AG09319 (cell line): ENCODE results near the gene TSPAN4.

Experiments
- DNase-seq: peaks from one replicate; pipeline ENCODE4 v3.0.0-alpha.2; 2010; ENCODE audit warnings: low read depth; ENCODE audit errors: extremely low read depth
- TF ChIP-seq, protein P1 (sequence below): IDR thresholded peaks from 2 replicates; pipeline ENCODE4 v1.5.1; 2011; ENCODE audit warnings: low read depth, mild to moderate bottlenecking, inconsistent platforms, low read length, moderate library complexity

The TSPAN4 gene, protein sequence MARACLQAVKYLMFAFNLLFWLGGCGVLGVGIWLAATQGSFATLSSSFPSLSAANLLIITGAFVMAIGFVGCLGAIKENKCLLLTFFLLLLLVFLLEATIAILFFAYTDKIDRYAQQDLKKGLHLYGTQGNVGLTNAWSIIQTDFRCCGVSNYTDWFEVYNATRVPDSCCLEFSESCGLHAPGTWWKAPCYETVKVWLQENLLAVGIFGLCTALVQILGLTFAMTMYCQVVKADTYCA

DNA sequence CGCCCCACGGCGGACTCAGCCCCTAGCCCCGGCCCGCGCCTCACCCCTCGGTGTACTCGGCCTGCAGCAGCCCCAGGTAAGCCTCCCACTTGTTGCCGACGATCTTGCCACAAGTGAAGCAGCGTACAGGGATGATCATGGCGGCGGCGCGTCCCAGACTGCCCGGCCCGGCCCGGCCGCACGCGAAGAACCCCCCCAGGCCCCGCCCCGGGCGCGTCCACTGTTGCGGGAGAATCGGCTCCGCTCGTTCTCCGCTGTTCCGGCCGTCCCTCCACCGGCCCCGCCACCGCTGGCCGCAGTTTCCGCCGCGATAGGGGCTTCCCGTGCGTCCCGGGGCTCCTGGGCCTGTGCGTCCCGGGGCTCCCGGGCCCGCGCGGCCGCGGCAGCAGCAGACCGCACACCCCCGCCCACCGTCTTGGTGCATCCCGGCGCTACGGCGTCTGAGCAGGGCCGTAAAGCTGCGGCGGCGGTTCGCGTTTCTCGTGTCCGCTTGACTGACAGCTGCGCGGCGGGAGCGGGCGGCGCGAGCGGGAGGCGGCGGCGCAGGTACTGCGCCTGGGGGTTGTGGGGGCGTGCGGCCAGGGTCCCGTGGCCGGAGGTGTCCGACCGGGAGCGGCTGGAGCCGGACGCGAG, at the start of gene TSPAN4, which contains the start of gene POLR2L:
TSPAN4 (plus strand) TSS at position 483 of the 633 bp plus-strand sequence. CDS start 7,453 bp downstream, outside the sequence.
POLR2L (minus strand) TSS at position 160 of the 633 bp plus-strand sequence; CDS start at position 139, 21 bp downstream.
- TF ChIP-seq, protein P1, sequence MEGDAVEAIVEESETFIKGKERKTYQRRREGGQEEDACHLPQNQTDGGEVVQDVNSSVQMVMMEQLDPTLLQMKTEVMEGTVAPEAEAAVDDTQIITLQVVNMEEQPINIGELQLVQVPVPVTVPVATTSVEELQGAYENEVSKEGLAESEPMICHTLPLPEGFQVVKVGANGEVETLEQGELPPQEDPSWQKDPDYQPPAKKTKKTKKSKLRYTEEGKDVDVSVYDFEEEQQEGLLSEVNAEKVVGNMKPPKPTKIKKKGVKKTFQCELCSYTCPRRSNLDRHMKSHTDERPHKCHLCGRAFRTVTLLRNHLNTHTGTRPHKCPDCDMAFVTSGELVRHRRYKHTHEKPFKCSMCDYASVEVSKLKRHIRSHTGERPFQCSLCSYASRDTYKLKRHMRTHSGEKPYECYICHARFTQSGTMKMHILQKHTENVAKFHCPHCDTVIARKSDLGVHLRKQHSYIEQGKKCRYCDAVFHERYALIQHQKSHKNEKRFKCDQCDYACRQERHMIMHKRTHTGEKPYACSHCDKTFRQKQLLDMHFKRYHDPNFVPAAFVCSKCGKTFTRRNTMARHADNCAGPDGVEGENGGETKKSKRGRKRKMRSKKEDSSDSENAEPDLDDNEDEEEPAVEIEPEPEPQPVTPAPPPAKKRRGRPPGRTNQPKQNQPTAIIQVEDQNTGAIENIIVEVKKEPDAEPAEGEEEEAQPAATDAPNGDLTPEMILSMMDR, result no peak
- DNase-seq, result peak; percentile 74

DNA sequence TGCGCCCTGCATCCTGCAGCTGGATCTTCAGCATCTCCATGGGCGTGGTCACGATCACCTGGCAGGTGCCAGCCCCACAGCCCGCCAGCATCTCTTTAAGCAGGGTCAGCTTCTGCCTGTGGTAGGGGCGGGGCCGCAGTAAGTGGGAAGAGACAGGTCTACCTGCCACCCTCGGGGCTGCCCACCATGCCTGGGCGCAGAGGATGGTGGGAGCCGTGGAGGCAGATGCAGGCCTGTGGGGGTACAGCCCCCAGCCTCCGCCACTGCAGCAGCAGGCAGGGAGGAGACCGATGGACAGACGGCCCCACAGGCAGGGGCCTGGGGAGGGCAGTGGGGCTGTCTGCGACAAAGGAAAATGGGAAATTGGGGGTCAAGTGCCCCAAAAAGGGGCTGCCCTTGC, 49.8 kb upstream of the TSPAN4 start:
- no peak for DNase-seq
- TF ChIP-seq, protein P1, result no peak

DNA sequence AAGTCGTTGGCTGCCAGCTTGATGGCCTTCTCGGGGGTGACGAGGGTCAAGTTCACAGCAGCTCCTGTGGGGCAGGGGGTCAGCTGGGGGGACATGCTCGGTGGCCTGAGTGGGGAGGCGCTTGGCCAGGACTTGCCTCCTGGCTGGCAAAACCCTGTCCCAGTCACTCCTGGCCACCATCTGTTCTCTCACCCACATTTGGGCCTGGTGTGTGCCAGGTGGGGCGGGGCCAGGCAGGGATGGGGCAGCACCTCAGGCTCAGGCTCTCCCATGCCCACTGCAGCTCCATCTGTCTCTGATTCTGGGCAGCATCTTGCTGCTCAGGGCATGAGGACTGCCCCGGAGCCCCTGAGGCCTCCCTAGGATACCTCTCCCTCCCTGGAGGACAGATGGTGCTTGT, 49.1 kb upstream of the TSPAN4 start:
- TF ChIP-seq, protein P1, result no peak
- no peak for DNase-seq

DNA sequence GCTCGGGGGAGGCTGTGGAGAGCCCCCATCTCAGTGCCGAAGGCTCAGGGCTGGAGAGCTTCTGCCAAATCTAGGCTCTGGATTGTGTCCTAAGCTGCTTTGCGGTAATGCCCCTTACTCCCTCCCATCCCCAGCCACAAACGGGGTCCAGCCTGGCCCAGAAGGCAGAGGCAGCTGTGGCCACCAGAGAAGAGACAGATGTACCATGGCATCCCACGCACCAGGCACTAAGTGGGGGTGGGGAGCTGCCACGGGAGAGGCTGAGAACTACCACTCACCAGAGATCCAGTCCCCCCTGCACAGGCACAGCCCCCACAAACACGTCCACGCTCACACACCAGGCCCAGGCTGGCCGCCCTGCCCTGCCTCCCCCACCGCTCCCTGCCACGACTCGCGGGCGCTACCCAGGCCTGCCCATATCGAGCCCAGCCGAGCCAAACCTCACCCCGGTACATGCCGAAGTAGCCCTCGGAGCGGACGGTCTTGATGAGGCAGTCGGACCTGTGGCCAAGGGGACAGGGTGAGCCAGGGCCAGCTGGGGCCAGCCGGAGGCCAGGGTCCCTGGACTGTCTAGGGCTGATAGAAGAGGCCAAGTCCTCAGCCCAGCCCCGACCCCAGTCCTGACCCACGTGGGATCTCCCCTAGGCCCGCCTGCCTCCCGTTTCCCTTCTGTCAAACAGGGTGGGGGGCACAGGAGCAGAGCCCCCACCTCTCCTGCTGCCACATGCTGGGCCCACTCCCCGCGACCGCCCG, 48.5 kb upstream of the TSPAN4 start:
- TF ChIP-seq, protein P1, result no peak
- DNase-seq, result no peak

DNA sequence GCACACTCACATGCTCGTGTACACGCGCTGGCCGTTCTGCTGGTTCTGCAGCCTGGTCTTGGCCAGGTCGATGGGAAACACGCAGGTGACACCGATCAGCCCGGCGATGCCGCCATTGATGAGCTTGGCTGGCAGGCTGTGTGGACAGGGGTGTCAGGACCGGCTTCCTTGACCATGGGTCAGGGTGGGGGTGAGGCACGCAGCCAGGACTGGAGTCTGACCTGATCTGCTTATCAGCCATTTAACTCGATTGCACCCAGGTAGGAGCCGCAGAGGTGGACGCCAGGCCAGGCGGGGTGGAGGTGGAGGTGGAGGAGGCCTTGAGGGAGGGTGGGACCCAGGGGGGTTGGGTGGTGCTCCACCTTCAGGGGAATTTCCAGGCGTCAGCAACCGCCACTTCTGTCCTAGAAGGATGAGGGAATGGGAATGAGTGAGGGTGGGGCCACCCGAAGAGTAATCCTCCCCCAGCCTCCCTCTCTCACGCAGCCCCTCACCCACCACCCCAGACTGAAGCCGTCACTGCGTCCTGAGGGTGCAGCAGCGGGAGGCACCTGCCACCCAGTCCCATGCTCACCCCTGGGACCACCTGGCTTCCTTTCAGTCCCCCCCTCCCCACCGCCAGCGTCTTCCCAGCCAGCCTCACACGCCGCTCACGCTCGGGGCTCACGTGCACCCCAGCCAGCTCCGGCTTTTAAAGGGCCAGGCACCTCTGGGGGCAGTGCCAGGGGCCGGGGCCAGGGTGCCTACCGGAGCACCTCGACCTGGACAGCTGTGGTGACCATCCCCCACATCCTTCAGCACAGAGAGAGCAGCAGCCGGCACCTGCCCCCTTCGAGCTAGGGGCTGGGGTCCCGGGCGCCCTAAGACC, 47.7 kb upstream of the TSPAN4 start:
- no peak for DNase-seq
- TF ChIP-seq, protein P1, result no peak

DNA sequence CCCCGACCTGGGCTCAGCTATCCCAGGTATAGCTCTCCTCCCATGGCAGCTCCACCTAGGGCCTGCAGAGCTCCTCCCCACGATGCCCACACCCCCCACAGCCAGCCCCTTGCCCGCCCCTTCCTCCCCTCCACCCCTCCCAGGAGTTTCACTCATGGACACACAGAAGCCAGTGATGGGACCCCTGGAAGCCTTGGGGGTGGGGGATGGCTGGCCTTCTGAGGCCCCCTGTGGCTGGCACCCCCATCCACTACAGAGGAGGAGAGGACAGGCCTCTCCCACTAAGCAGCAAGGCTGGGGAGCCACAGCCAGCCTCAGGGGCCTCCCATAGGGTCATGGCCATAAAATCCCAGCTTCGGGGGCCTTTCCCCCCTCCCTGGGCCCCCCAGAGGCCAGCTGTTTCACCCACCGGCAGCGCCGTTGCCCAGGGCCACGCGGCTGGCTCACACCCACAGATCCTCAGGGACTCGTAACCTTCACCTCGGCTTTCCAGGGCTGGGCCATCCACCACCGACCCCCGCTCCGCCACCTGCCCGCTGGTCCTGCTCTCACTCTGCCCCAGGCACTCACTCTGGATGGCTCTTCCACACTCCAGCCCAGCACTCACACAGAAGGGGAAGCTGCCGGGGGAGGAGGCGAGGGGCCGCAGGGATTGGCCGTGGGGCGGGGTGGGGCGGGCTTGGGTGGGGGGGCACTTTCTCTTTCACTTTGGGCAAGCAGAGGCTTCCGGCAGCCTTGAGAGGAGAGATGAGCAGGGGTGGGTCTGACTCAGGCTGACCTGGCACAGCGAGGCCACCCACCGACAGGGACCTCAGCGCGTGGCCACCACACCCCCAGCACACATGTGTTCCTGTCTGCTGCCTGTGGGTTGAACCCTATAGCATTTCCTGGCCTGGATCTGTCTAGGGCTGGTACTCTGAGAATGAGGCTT, 46.8 kb upstream of the TSPAN4 start:
- no peak for DNase-seq
- TF ChIP-seq, protein P1, result no peak
